Astrocyte (in vitro differentiated cells and primary cell): ENCODE measurements around the gene MAP3K3. TPM values are rescaled to one million over a fixed set of nuclear protein-coding genes. Genes with fewer than 3 reads are reported as not detected.

ENCODE experiments used
- DNase-seq: peaks from one replicate; pipeline ENCODE4 v3.0.0-alpha.2; 2010; ENCODE audit warnings: low read depth
- FAIRE-seq: peaks from 2 replicates; lab custom pipeline; 2011; peaks lifted over from hg19 to GRCh38; lab: Jason Lieb, UNC
- H2AFZ ChIP-seq: 2 replicates; pipeline ENCODE4 v1.6.0; 2012; ENCODE audit warnings: low read depth, low read length, inconsistent platforms
- H3K27ac ChIP-seq: 2 replicates; pipeline ENCODE4 v1.5.1; 2011; ENCODE audit warnings: low read depth, low read length, inconsistent platforms
- H3K27me3 ChIP-seq: 2 replicates; pipeline ENCODE4 v1.6.0; 2011; ENCODE audit warnings: low read length, inconsistent platforms; ENCODE audit not compliant: insufficient read depth
- H3K36me3 ChIP-seq: 2 replicates; pipeline ENCODE4 v1.5.1; 2011; ENCODE audit warnings: low read length, inconsistent platforms; ENCODE audit not compliant: insufficient read depth
- H3K4me1 ChIP-seq: 2 replicates; pipeline ENCODE4 v1.5.1; 2011; ENCODE audit warnings: low read length, inconsistent platforms; ENCODE audit not compliant: insufficient read depth
- H3K4me2 ChIP-seq: 2 replicates; pipeline ENCODE4 v1.6.0; 2012; ENCODE audit warnings: low read length, inconsistent platforms
- H3K4me3 ChIP-seq: 2 replicates; pipeline ENCODE4 v1.5.1; 2011; ENCODE audit warnings: low read depth, mild to moderate bottlenecking, low read length, inconsistent platforms; ENCODE audit not compliant: insufficient read depth
- H3K79me2 ChIP-seq: 2 replicates; pipeline ENCODE4 v1.6.0; 2012; ENCODE audit warnings: mild to moderate bottlenecking, low read length, inconsistent platforms; ENCODE audit not compliant: insufficient read depth
- H3K9ac ChIP-seq: 2 replicates; pipeline ENCODE4 v1.6.0; 2012; ENCODE audit warnings: mild to moderate bottlenecking, low read length, inconsistent platforms
- H3K9me3 ChIP-seq: 2 replicates; pipeline ENCODE4 v1.5.1; 2012; ENCODE audit warnings: low read depth, mild to moderate bottlenecking, low read length, inconsistent platforms; ENCODE audit not compliant: insufficient read depth
- H4K20me1 ChIP-seq: 2 replicates; pipeline ENCODE4 v1.6.0; 2012; ENCODE audit warnings: low read length, inconsistent platforms; ENCODE audit not compliant: insufficient read depth
- H3K27ac Mint-ChIP-seq: one replicate; pipeline ENCODE4 v1.8.0; 2021; ENCODE audit warnings: mild to moderate bottlenecking, mixed read lengths; ENCODE audit not compliant: unreplicated experiment
- H3K27me3 Mint-ChIP-seq: one replicate; pipeline ENCODE4 v1.8.0; 2021; ENCODE audit warnings: low read depth, mixed read lengths; ENCODE audit not compliant: unreplicated experiment
- H3K36me3 Mint-ChIP-seq: one replicate; pipeline ENCODE4 v1.8.0; 2021; ENCODE audit warnings: low read depth, mixed read lengths; ENCODE audit not compliant: unreplicated experiment
- H3K4me1 Mint-ChIP-seq: one replicate; pipeline ENCODE4 v1.8.0; 2021; ENCODE audit warnings: low read depth, mixed read lengths; ENCODE audit not compliant: unreplicated experiment
- H3K4me3 Mint-ChIP-seq: one replicate; pipeline ENCODE4 v1.8.0; 2021; ENCODE audit warnings: mild to moderate bottlenecking, moderate library complexity, mixed read lengths; ENCODE audit not compliant: unreplicated experiment
- H3K9me3 Mint-ChIP-seq: one replicate; pipeline ENCODE4 v1.8.0; 2021; ENCODE audit warnings: mild to moderate bottlenecking, mixed read lengths; ENCODE audit not compliant: unreplicated experiment
- CTCF ChIP-seq: IDR thresholded peaks from 2 replicates; pipeline ENCODE4 v1.5.1; 2011; ENCODE audit warnings: low read depth, mild to moderate bottlenecking, inconsistent platforms, low read length, moderate library complexity; ENCODE audit not compliant: insufficient read depth
- EZH2 ChIP-seq: IDR thresholded peaks from 2 replicates; pipeline ENCODE4 v1.6.1; 2012; ENCODE audit warnings: mild to moderate bottlenecking, low read length, inconsistent platforms; ENCODE audit not compliant: insufficient read depth
- total RNA-seq: library from RNA; stranded (reverse); gene quantifications from 2 replicates; pipeline ENCODE4 v1.2.1, GENCODE V29; 2021

Gene MAP3K3
- total RNA-seq, 1 donor from 2014 or later: 30.5 TPM

GRCh38 chr17:63689479-63689878, 67.3 kb downstream of the MAP3K3 start:
- H3K4me2 ChIP-seq: no peak overlapping the region
- Mint-ChIP-seq H3K36me3 (peaks cover 27% of the 10 kb centered on the region), H3K27me3 (peaks cover 2% of the 10 kb centered on the region), H3K9me3 (no peaks in the 10 kb centered on the region), H3K27ac (peak overlapping the region; percentile 26), H3K4me1 (peaks cover 2% of the 10 kb centered on the region), H3K4me3 (peak overlapping the region; percentile 14)
- H2AFZ ChIP-seq: no peak overlapping the region
- H3K79me2 ChIP-seq: no peaks in the 10 kb centered on the region
- peaks cover 12% of the 10 kb centered on the region for H3K36me3 ChIP-seq
- H3K4me3 ChIP-seq: no peak overlapping the region
- H3K27me3 ChIP-seq: no peaks in the 10 kb centered on the region
- H3K4me1 ChIP-seq: no peaks in the 10 kb centered on the region
- no peak overlapping the region for H3K9ac ChIP-seq
- TF ChIP-seq EZH2: no peak
- no peak for TF ChIP-seq CTCF
- no peak overlapping the region for H3K27ac ChIP-seq
- peaks cover 12% of the 10 kb centered on the region for H4K20me1 ChIP-seq
- FAIRE-seq (no peak), DNase-seq (no peak)
- no peaks in the 10 kb centered on the region for H3K9me3 ChIP-seq

- FAIRE-seq: no peak
- no peaks in the 10 kb centered on the region for H3K4me1 ChIP-seq
- no peak overlapping the region for H3K27ac Mint-ChIP-seq
- no peak for DNase-seq
- no peak overlapping the region for H3K27ac ChIP-seq
- peaks cover 19% of the 10 kb centered on the region for H4K20me1 ChIP-seq
- no peaks in the 10 kb centered on the region for H3K79me2 ChIP-seq
- peaks cover 30% of the 10 kb centered on the region for H3K36me3 Mint-ChIP-seq
- TF ChIP-seq EZH2 (no peak), CTCF (no peak)
- H3K9ac ChIP-seq: no peak overlapping the region
- H3K36me3 ChIP-seq: peaks cover 8% of the 10 kb centered on the region
- peaks cover 2% of the 10 kb centered on the region for H3K27me3 Mint-ChIP-seq
- H3K9me3 ChIP-seq: no peaks in the 10 kb centered on the region
- no peaks in the 10 kb centered on the region for H3K4me1 Mint-ChIP-seq
- no peak overlapping the region for H3K4me2 ChIP-seq
- no peak overlapping the region for H3K4me3 Mint-ChIP-seq
- no peak overlapping the region for H3K4me3 ChIP-seq
- H3K9me3 Mint-ChIP-seq: no peaks in the 10 kb centered on the region
- H2AFZ ChIP-seq: no peak overlapping the region
- H3K27me3 ChIP-seq: no peaks in the 10 kb centered on the region
These were observed 70.1 kb downstream of the MAP3K3 start for GRCh38 chr17:63692195-63692816.

GRCh38 chr17:63693411-63694113, 71.3 kb downstream of the MAP3K3 start:
- Histone ChIP-seq H3K9ac (no peak overlapping the region), H4K20me1 (peaks cover 31% of the 10 kb centered on the region), H3K27ac (no peak overlapping the region), H3K79me2 (peaks cover 4% of the 10 kb centered on the region), H3K36me3 (peaks cover 8% of the 10 kb centered on the region), H3K27me3 (no peaks in the 10 kb centered on the region), H3K4me1 (no peaks in the 10 kb centered on the region), H3K4me2 (no peak overlapping the region), H3K9me3 (no peaks in the 10 kb centered on the region), H2AFZ (no peak overlapping the region), H3K4me3 (no peak overlapping the region)
- Mint-ChIP-seq H3K4me3 (no peak overlapping the region), H3K27ac (no peak overlapping the region), H3K9me3 (no peaks in the 10 kb centered on the region), H3K36me3 (peaks cover 30% of the 10 kb centered on the region), H3K4me1 (no peaks in the 10 kb centered on the region), H3K27me3 (no peaks in the 10 kb centered on the region)
- DNase-seq (no peak), FAIRE-seq (no peak)
- TF ChIP-seq EZH2: no peak
- no peak for TF ChIP-seq CTCF
